Measurements from ENCODE around the gene PDCD2L.

- TF ChIP-seq CTCF (conservative IDR thresholded peaks at IDR 0.05): no peak
- TF ChIP-seq EZH2 (IDR thresholded peaks at IDR 0.05; ENCODE audit: low read depth): no peak
These were observed 11.2 kb upstream of the PDCD2L start for GRCh38 chr19:34393031-34393430.
